Astrocyte of the cerebellum (primary cell): ENCODE data around the gene SARS2.
"Not testable (repeated sequence)": the region's sequence is repeated elsewhere in the genome, so short reads cannot be mapped to it uniquely, and the experiment has no call there.

ENCODE experiments used
- DNase-seq: peaks from one replicate; pipeline ENCODE4 v3.0.0-alpha.2; 2011; ENCODE audit warnings: low read depth
- H3K4me3 ChIP-seq: 2 replicates; pipeline ENCODE4 v1.5.1; 2011; ENCODE audit warnings: mild to moderate bottlenecking, low read depth, low read length, moderate library complexity
- in situ Hi-C: cut with HindIII; loops from 2 replicates; pipeline ENCODE4 v1.10.0; 2017; ENCODE audit warnings: low sequenced_read_pairs
- TF ChIP-seq, protein P1 (sequence below): IDR thresholded peaks from 2 replicates; pipeline ENCODE4 v1.5.1; 2012; ENCODE audit warnings: low read length, low read depth, moderate library complexity, mild to moderate bottlenecking; ENCODE audit errors: missing control alignments

The SARS2 gene

DNA sequence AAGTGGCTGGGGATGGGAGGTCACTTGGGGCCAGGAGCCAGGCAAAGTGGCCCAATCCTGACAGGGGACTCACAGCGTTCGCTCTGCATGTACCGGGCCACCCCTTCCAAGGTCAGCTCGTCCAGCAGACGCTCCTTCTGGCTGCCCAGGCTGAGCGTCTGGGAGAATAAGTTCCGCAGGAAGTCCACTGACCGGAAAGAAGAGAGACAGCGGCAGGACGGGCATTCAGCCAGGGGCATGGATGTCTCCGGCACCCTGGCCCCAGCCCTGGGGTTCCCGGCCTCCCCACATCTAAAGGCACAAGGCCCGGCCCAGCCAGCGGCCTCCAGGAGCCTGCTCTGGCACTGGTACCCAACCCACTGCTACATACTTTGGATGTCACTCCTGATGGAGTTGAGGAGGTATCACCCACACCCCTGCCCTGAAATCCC lies 37.2 kb downstream of the SARS2 start:
- in situ Hi-C loops: no loop called here
- TF ChIP-seq, protein P1, sequence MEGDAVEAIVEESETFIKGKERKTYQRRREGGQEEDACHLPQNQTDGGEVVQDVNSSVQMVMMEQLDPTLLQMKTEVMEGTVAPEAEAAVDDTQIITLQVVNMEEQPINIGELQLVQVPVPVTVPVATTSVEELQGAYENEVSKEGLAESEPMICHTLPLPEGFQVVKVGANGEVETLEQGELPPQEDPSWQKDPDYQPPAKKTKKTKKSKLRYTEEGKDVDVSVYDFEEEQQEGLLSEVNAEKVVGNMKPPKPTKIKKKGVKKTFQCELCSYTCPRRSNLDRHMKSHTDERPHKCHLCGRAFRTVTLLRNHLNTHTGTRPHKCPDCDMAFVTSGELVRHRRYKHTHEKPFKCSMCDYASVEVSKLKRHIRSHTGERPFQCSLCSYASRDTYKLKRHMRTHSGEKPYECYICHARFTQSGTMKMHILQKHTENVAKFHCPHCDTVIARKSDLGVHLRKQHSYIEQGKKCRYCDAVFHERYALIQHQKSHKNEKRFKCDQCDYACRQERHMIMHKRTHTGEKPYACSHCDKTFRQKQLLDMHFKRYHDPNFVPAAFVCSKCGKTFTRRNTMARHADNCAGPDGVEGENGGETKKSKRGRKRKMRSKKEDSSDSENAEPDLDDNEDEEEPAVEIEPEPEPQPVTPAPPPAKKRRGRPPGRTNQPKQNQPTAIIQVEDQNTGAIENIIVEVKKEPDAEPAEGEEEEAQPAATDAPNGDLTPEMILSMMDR: no peak
- no peak for DNase-seq
- H3K4me3 ChIP-seq: no peak overlapping the region

- in situ Hi-C loops: no loop called here
- TF ChIP-seq, protein P1: no peak
- H3K4me3 ChIP-seq: no peak overlapping the region
- DNase-seq: no peak
These were observed 37.7 kb downstream of the SARS2 start for GRCh38 chr19:38892841-38893240.

DNA sequence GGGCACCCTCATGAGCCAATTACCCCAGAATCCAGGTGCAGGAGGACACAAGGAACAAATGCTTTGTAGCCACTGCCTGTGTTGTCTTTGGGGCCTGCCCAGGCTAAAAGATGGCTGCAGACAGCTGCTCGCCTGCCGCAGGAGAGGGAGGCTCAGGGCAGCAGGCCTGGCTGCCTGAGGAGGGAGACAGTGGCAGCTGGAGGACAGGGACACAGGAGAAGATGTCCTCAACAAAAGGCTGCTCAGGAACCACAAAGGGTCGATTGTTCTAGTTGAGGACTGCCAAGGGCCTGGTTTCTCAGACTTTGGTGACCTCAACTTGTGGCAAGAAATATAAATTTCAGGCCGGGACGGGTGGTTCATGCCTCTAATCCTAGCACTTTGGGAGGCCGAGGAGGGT lies 38.8 kb downstream of the SARS2 start:
- no peak for DNase-seq
- in situ Hi-C loops: no loop called here
- H3K4me3 ChIP-seq: no peak overlapping the region
- TF ChIP-seq, protein P1: no peak

DNA sequence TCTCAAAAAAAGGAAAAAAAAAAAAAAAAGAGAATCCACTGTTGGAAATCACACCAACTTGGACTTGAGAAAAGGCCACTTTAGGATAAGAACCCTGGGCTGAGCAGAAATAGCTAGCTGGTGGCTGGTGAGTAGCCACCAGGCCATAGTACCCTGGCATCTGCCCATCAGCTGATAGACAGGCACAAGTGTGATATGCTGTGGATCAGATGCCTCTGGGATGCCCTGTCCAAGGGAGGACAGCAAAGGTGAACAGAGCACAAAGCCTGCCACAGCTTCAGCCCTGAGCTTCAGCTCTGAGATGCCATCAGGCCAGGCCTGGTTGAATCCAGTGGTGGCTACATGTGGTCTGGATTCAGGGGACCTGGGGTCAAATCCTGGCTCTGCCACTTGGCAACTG lies 39.9 kb downstream of the SARS2 start:
- DNase-seq: no peak
- TF ChIP-seq, protein P1: no peak
- in situ Hi-C loops: no loop called here
- no peak overlapping the region for H3K4me3 ChIP-seq

DNA sequence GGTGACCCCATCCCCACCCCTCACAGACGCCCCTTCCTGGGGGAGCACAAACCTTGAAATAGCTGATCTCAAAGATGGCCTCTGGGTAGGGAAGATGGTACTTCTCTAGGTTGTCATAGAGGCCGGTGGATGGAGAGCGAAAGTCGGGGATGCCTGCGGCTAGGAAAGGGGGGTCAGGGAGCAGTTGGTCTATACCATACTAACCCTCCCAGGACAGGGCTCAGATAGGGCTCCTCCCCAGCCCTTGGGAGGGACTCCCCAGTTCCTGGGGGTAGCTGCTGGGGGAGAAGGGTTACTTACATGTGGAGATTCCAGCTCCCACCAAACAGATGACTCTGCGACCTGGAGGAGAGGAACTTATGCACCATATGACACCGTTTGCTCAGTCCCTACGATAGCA lies 40.8 kb downstream of the SARS2 start:
- DNase-seq: no peak
- in situ Hi-C loops: no loop called here
- H3K4me3 ChIP-seq: no peak overlapping the region

GRCh38 chr19:38888876-38889275 lies 41.7 kb downstream of the SARS2 start:
- DNase-seq: no peak
- no peak overlapping the region for H3K4me3 ChIP-seq
- in situ Hi-C loops: no loop called here

More for the DNA sequence above, 40.8 kb downstream of the SARS2 start:
- TF ChIP-seq, protein P1: no peak

GRCh38 chr19:38884691-38885090 lies 45.9 kb downstream of the SARS2 start:
- in situ Hi-C loops, H3K4me3 ChIP-seq, DNase-seq: not testable (repeated sequence)

More at GRCh38 chr19:38888876-38889275, 41.7 kb downstream of the SARS2 start:
- TF ChIP-seq, protein P1: no peak
